A673 (cell line): ENCODE results near the gene LNX1.

Source experiments
- CTCF ChIP-seq: fragments of 300-800, 200-600 bp; sonication (generic); conservative IDR thresholded peaks from 2 replicates; pipeline ENCODE4 v1.5.1; 2017; ENCODE audit warnings: low read depth, mild to moderate bottlenecking, antibody characterized with exemption, low read length, moderate library complexity, mixed read lengths
- EZH2 ChIP-seq: fragments of 200-600 bp; sonication (generic); IDR thresholded peaks from 2 replicates; pipeline ENCODE4 v1.6.1; 2017; ENCODE audit warnings: borderline replicate concordance, low read depth, mild to moderate bottlenecking, mixed read lengths, antibody characterized with exemption, low read length; ENCODE audit not compliant: poor library complexity, severe bottlenecking

- TF ChIP-seq CTCF (no peak), EZH2 (no peak)
Measured at GRCh38 chr4:53536328-53536727, 55.0 kb downstream of the LNX1 start.
